HEK293 (cell line): ENCODE measurements around the gene DNMT3L.

Source experiments
- CTCF ChIA-PET: fragments of 350-600 bp; formaldehyde crosslinking; extraction: SDS; loops from one replicate; lab custom pipeline; 2021; ENCODE audit warnings: antibody characterized with exemption; lab: Yijun Ruan, JAX
- POLR2A ChIA-PET: fragments of 300-600 bp; formaldehyde crosslinking; extraction: SDS; loops from one replicate; lab custom pipeline; 2020; ENCODE audit warnings: antibody characterized with exemption, inconsistent platforms; lab: Yijun Ruan, JAX
- H3K27ac ChIP-seq: fragments of 200-500 bp; sonication (Bioruptor generic); 2 replicates; pipeline ENCODE4 v1.5.1; 2014; ENCODE audit warnings: low read depth, low read length, control low read depth, inconsistent platforms; ENCODE audit errors: extremely low read depth
- H3K36me3 ChIP-seq, 2 experiments: fragments of 200-500 bp in 1 of 2; sonication (Bioruptor generic) in 1 of 2; 1 replicate in 1 of 2; 2 replicates in 1 of 2; pipeline ENCODE4 v1.5.1; 2014 to 2017; ENCODE audit warnings: inconsistent platforms in 2 of 2, low read length in 2 of 2; ENCODE audit not compliant: control insufficient read depth in 2 of 2, insufficient read depth in 1 of 2
- H3K4me1 ChIP-seq: fragments of 200-500 bp; sonication (Bioruptor generic); 2 replicates; pipeline ENCODE4 v1.5.1; 2014; ENCODE audit warnings: mild to moderate bottlenecking, low read length, inconsistent platforms; ENCODE audit not compliant: control insufficient read depth, insufficient read depth
- H3K4me3 ChIP-seq: 2 replicates; pipeline ENCODE4 v1.5.1; 2011; ENCODE audit warnings: low read depth, mild to moderate bottlenecking, control low read depth, low read length, moderate library complexity
- H3K9me3 ChIP-seq: fragments of 200-500 bp; sonication (Bioruptor generic); 2 replicates; pipeline ENCODE4 v1.5.1; 2014; ENCODE audit warnings: low read depth, low read length, inconsistent platforms; ENCODE audit not compliant: control insufficient read depth, insufficient read depth
- KLF1 ChIP-seq: fragments of 450-650 bp; formaldehyde crosslinking; IDR thresholded peaks from 2 replicates; pipeline ENCODE4 v1.5.1; 2016; ENCODE audit warnings: missing biosample characterization, missing genetic modification characterization
- PRDM10 ChIP-seq: fragments of 450-650 bp; formaldehyde crosslinking; IDR thresholded peaks from 2 replicates; pipeline ENCODE4 v1.5.1; 2016; ENCODE audit warnings: missing biosample characterization, missing genetic modification characterization
- SP3 ChIP-seq: fragments of 450-650 bp; formaldehyde crosslinking; IDR thresholded peaks from 2 replicates; pipeline ENCODE4 v1.5.1; 2016; ENCODE audit warnings: missing biosample characterization, missing genetic modification characterization
- ZBTB48 ChIP-seq: fragments of 450-650 bp; formaldehyde crosslinking; IDR thresholded peaks from 2 replicates; pipeline ENCODE4 v1.5.1; 2016; ENCODE audit warnings: missing biosample characterization, missing genetic modification characterization
- ZFP41 ChIP-seq: fragments of 450-650 bp; formaldehyde crosslinking; IDR thresholded peaks from 2 replicates; pipeline ENCODE4 v1.5.1; 2016; ENCODE audit warnings: missing biosample characterization, missing genetic modification characterization, borderline replicate concordance
- ZNF223 ChIP-seq: fragments of 450-650 bp; formaldehyde crosslinking; IDR thresholded peaks from 2 replicates; pipeline ENCODE4 v1.5.1; 2016; ENCODE audit warnings: missing biosample characterization, missing genetic modification characterization
- ZNF239 ChIP-seq: fragments of 450-650 bp; formaldehyde crosslinking; IDR thresholded peaks from 2 replicates; pipeline ENCODE4 v1.5.1; 2016; ENCODE audit warnings: missing biosample characterization, missing genetic modification characterization
- ZNF248 ChIP-seq: fragments of 450-650 bp; formaldehyde crosslinking; IDR thresholded peaks from 2 replicates; pipeline ENCODE4 v1.5.1; 2017; ENCODE audit warnings: missing biosample characterization, missing genetic modification characterization
- ZNF292 ChIP-seq: fragments of 450-650 bp; formaldehyde crosslinking; IDR thresholded peaks from 2 replicates; pipeline ENCODE4 v1.5.1; 2016; ENCODE audit warnings: low read depth, missing biosample characterization, missing genetic modification characterization, borderline replicate concordance
- ZNF341 ChIP-seq: fragments of 450-650 bp; formaldehyde crosslinking; IDR thresholded peaks from 2 replicates; pipeline ENCODE4; 2016; ENCODE audit warnings: low read depth, missing biosample characterization, missing genetic modification characterization
- ZNF354C ChIP-seq: fragments of 450-650 bp; formaldehyde crosslinking; IDR thresholded peaks from 2 replicates; pipeline ENCODE4 v1.5.1; 2016; ENCODE audit warnings: missing biosample characterization, missing genetic modification characterization, low read depth, borderline replicate concordance
- ZNF423 ChIP-seq: fragments of 450-650 bp; formaldehyde crosslinking; IDR thresholded peaks from 2 replicates; pipeline ENCODE4 v1.5.1; 2016; ENCODE audit warnings: missing biosample characterization, missing genetic modification characterization
- ZNF433 ChIP-seq: fragments of 450-650 bp; formaldehyde crosslinking; IDR thresholded peaks from 2 replicates; pipeline ENCODE4 v1.5.1; 2016; ENCODE audit warnings: missing biosample characterization, missing genetic modification characterization, low read depth
- ZNF449 ChIP-seq: fragments of 450-650 bp; formaldehyde crosslinking; IDR thresholded peaks from 2 replicates; pipeline ENCODE4 v1.5.1; 2017; ENCODE audit warnings: missing biosample characterization, mild to moderate bottlenecking, missing genetic modification characterization, moderate library complexity
- ZNF521 ChIP-seq: fragments of 450-650 bp; formaldehyde crosslinking; IDR thresholded peaks from 2 replicates; pipeline ENCODE4 v1.5.1; 2017; ENCODE audit warnings: missing biosample characterization, mild to moderate bottlenecking, missing genetic modification characterization
- ZNF658 ChIP-seq: fragments of 450-650 bp; formaldehyde crosslinking; IDR thresholded peaks from 2 replicates; pipeline ENCODE4; 2016; ENCODE audit warnings: missing biosample characterization, missing genetic modification characterization
- TF ChIP-seq, protein P1 (sequence below): fragments of 450-650 bp; formaldehyde crosslinking; IDR thresholded peaks from 2 replicates; pipeline ENCODE4 v1.5.1; 2016; ENCODE audit warnings: missing biosample characterization, missing genetic modification characterization, low read depth
- TF ChIP-seq, protein P2 (sequence below): fragments of 450-650 bp; IDR thresholded peaks from 2 replicates; pipeline ENCODE4 v1.5.1; 2018; ENCODE audit warnings: missing biosample characterization, missing genetic modification characterization
- TF ChIP-seq, protein P3 (sequence below): fragments of 450-650 bp; formaldehyde crosslinking; IDR thresholded peaks from 2 replicates; pipeline ENCODE4 v1.5.1; 2016; ENCODE audit warnings: missing biosample characterization, missing genetic modification characterization
- TF ChIP-seq, protein P4 (sequence below): fragments of 450-650 bp; formaldehyde crosslinking; IDR thresholded peaks from 2 replicates; pipeline ENCODE4 v1.5.1; 2016; ENCODE audit warnings: missing biosample characterization, missing genetic modification characterization
- TF ChIP-seq, protein P5 (sequence below): fragments of 450-650 bp; formaldehyde crosslinking; IDR thresholded peaks from 2 replicates; pipeline ENCODE4 v1.5.1; 2017; ENCODE audit warnings: missing biosample characterization, missing genetic modification characterization
- TF ChIP-seq, protein P6 (sequence below): fragments of 450-650 bp; formaldehyde crosslinking; IDR thresholded peaks from 2 replicates; pipeline ENCODE4 v1.5.1; 2016; ENCODE audit warnings: missing biosample characterization, missing genetic modification characterization

Gene DNMT3L

GRCh38 chr21:44295163-44295573 is 33.5 kb upstream of the DNMT3L start:
- CTCF ChIA-PET, result interaction anchor here (0.6 to 1.1 kb wide), 3 partner anchors 10 to 18 kb away, joined by 3 to 6 read pairs (median 4); no protein-coding TSS in a partner anchor
- POLR2A ChIA-PET, result no interaction called here
- H3K4me3 ChIP-seq, result no peak overlapping the region
- no peaks in the 10 kb centered on the region for H3K36me3 ChIP-seq
- no peaks in the 10 kb centered on the region for H3K9me3 ChIP-seq
- peaks cover 4% of the 10 kb centered on the region; the same call in 1 of the 2 replicates for H3K4me1 ChIP-seq
- no peak overlapping the region for H3K27ac ChIP-seq
- TF ChIP-seq, protein P1, sequence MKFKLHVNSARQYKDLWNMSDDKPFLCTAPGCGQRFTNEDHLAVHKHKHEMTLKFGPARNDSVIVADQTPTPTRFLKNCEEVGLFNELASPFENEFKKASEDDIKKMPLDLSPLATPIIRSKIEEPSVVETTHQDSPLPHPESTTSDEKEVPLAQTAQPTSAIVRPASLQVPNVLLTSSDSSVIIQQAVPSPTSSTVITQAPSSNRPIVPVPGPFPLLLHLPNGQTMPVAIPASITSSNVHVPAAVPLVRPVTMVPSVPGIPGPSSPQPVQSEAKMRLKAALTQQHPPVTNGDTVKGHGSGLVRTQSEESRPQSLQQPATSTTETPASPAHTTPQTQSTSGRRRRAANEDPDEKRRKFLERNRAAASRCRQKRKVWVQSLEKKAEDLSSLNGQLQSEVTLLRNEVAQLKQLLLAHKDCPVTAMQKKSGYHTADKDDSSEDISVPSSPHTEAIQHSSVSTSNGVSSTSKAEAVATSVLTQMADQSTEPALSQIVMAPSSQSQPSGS (tag by site-specific recombination), result no peak
- TF ChIP-seq ZNF341 (tag by site-specific recombination) (0 out of 2 replicates have a peak, but pooled peaks have one; percentile 31), ZNF423 (tag by site-specific recombination) (no peak), ZNF521 (no peak), ZNF449 (tag by site-specific recombination) (peak; percentile 83; the same call in 1 of the 2 replicates), ZNF433 (no peak), ZNF223 (tag by site-specific recombination) (no peak), ZNF292 (tag by site-specific recombination) (no peak), ZFP41 (tag by site-specific recombination) (no peak), KLF1 (tag by site-specific recombination) (peak; percentile 55), ZNF658 (tag by site-specific recombination) (no peak), ZBTB48 (tag by site-specific recombination) (no peak), PRDM10 (tag by site-specific recombination) (no peak), ZNF239 (tag by site-specific recombination) (no peak), SP3 (tag by site-specific recombination) (no peak), ZNF354C (tag by site-specific recombination) (no peak), ZNF248 (tag by site-specific recombination) (no peak)
- TF ChIP-seq, protein P2, sequence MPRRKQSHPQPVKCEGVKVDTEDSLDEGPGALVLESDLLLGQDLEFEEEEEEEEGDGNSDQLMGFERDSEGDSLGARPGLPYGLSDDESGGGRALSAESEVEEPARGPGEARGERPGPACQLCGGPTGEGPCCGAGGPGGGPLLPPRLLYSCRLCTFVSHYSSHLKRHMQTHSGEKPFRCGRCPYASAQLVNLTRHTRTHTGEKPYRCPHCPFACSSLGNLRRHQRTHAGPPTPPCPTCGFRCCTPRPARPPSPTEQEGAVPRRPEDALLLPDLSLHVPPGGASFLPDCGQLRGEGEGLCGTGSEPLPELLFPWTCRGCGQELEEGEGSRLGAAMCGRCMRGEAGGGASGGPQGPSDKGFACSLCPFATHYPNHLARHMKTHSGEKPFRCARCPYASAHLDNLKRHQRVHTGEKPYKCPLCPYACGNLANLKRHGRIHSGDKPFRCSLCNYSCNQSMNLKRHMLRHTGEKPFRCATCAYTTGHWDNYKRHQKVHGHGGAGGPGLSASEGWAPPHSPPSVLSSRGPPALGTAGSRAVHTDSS (tag by site-specific recombination), result no peak
- TF ChIP-seq, protein P3, sequence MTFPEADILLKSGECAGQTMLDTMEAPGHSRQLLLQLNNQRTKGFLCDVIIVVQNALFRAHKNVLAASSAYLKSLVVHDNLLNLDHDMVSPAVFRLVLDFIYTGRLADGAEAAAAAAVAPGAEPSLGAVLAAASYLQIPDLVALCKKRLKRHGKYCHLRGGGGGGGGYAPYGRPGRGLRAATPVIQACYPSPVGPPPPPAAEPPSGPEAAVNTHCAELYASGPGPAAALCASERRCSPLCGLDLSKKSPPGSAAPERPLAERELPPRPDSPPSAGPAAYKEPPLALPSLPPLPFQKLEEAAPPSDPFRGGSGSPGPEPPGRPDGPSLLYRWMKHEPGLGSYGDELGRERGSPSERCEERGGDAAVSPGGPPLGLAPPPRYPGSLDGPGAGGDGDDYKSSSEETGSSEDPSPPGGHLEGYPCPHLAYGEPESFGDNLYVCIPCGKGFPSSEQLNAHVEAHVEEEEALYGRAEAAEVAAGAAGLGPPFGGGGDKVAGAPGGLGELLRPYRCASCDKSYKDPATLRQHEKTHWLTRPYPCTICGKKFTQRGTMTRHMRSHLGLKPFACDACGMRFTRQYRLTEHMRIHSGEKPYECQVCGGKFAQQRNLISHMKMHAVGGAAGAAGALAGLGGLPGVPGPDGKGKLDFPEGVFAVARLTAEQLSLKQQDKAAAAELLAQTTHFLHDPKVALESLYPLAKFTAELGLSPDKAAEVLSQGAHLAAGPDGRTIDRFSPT (tag by site-specific recombination), result no peak
- TF ChIP-seq, protein P4, sequence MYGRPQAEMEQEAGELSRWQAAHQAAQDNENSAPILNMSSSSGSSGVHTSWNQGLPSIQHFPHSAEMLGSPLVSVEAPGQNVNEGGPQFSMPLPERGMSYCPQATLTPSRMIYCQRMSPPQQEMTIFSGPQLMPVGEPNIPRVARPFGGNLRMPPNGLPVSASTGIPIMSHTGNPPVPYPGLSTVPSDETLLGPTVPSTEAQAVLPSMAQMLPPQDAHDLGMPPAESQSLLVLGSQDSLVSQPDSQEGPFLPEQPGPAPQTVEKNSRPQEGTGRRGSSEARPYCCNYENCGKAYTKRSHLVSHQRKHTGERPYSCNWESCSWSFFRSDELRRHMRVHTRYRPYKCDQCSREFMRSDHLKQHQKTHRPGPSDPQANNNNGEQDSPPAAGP, result peak; percentile 75; the same call in 1 of the 2 replicates
- TF ChIP-seq, protein P5, sequence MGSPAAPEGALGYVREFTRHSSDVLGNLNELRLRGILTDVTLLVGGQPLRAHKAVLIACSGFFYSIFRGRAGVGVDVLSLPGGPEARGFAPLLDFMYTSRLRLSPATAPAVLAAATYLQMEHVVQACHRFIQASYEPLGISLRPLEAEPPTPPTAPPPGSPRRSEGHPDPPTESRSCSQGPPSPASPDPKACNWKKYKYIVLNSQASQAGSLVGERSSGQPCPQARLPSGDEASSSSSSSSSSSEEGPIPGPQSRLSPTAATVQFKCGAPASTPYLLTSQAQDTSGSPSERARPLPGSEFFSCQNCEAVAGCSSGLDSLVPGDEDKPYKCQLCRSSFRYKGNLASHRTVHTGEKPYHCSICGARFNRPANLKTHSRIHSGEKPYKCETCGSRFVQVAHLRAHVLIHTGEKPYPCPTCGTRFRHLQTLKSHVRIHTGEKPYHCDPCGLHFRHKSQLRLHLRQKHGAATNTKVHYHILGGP (tag by site-specific recombination), result no peak
- TF ChIP-seq, protein P6, sequence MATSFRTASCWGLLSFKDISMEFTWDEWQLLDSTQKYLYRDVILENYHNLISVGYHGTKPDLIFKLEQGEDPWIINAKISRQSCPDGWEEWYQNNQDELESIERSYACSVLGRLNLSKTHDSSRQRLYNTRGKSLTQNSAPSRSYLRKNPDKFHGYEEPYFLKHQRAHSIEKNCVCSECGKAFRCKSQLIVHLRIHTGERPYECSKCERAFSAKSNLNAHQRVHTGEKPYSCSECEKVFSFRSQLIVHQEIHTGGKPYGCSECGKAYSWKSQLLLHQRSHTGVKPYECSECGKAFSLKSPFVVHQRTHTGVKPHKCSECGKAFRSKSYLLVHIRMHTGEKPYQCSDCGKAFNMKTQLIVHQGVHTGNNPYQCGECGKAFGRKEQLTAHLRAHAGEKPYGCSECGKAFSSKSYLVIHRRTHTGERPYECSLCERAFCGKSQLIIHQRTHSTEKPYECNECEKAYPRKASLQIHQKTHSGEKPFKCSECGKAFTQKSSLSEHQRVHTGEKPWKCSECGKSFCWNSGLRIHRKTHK (tag by site-specific recombination), result no peak
